Activated T-cell treated with anti-CD3 and anti-CD28 coated beads, Interleukin-2, amount 50 U/mL, for 72 hours (primary cell): ENCODE measurements around the gene RBM19. TPM values are rescaled to one million over a fixed set of nuclear protein-coding genes. Genes with fewer than 3 reads are reported as not detected.
A peak's percentile ranks its signal among the peaks of the same experiment; 100 is the strongest.

Source experiments
- ATAC-seq, 2 donors: fragments of 150-1000 bp; cut with Tn5 transposase; replicated peaks in 1 of 2; 2 replicates each; pipeline ENCODE4 v1.10.0; 2021; ENCODE audit warnings: moderate library complexity in 2 of 2, mild to moderate bottlenecking in 1 of 2
- DNase-seq, 2 donors: peaks; one replicate each; pipeline ENCODE4 v3.0.0; 2021 to 2022; ENCODE audit warnings: mixed read lengths in 1 of 2
- H3K27ac Mint-ChIP-seq: one replicate; pipeline ENCODE4 v1.8.0; 2022; ENCODE audit warnings: mild to moderate bottlenecking, moderate library complexity, mixed read lengths
- H3K27me3 Mint-ChIP-seq: one replicate; pipeline ENCODE4 v1.8.0; 2022; ENCODE audit warnings: low read depth, mixed read lengths
- H3K36me3 Mint-ChIP-seq, 2 donors: one replicate each; pipeline ENCODE4 v1.8.0; 2022; ENCODE audit warnings: mixed read lengths in 2 of 2, mild to moderate bottlenecking in 1 of 2; ENCODE audit not compliant: insufficient read depth in 2 of 2
- H3K4me1 Mint-ChIP-seq: one replicate; pipeline ENCODE4 v1.8.0; 2022; ENCODE audit warnings: low read depth, mixed read lengths
- H3K4me3 Mint-ChIP-seq, 2 donors: one replicate each; pipeline ENCODE4 v1.8.0; 2022; ENCODE audit warnings: mild to moderate bottlenecking in 2 of 2, mixed read lengths in 2 of 2, moderate library complexity in 2 of 2
- H3K9me3 Mint-ChIP-seq, 2 donors: one replicate each; pipeline ENCODE4 v1.8.0; 2022; ENCODE audit warnings: mixed read lengths in 2 of 2
- total RNA-seq, 2 donors: library from RNA; stranded (reverse); gene quantifications; one replicate each; pipeline ENCODE4 v1.2.3, GENCODE V29; 2022

The RBM19 gene
- total RNA-seq, 2 donors from 2014 or later = 76.2 to 84.8 TPM

DNA sequence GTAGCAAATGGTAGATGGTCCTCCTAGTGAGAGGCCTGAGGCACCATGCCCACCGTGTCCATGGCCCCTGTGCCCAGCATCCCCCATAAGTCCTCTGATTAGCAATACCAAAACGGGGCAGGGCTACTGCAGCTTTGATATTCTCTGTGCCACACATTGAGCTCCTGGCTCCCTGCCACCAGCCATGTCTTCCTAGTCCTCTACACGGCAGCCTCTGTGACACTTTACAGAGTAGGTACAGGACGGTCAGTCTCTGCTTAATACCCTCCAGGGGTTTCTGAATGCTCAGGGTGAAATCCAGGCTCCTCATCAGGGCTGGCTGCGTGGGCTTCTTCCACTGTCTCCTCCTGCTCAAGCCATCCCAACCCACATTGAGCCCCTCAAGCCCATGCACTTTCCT lies 8.0 kb downstream of the RBM19 start:
- no peak overlapping the region for H3K27ac Mint-ChIP-seq
- H3K27me3 Mint-ChIP-seq = no peaks in the 10 kb centered on the region
- no peaks in the 10 kb centered on the region for H3K9me3 Mint-ChIP-seq
- H3K36me3 Mint-ChIP-seq = peaks cover 13 to 30% of the 10 kb centered on the region in 2 donors
- ATAC-seq (no peak), DNase-seq (no peak)
- no peak overlapping the region for H3K4me3 Mint-ChIP-seq
- peaks cover 31% of the 10 kb centered on the region for H3K4me1 Mint-ChIP-seq

DNA sequence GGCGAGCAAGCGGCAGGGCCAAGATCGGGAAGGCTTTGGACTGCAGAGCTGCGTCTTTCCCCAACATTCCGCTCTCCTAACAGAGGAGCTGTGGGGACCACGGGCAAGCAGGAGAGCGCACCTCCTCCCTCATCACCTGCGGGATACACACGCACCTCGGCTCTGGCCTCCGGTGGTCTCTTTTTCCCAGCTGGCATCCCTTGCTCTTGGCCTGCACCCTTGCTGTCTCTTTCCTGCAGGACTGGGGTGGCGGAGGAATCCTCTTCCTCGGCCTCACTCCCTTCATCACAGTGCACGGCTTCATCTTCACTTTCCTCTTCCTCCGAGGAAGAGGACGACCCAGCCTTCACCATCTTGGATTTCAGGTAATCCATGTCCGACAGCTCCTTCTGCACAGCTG lies 8.5 kb downstream of the RBM19 start:
- Mint-ChIP-seq H3K27ac (no peak overlapping the region), H3K4me3 (no peak overlapping the region), H3K36me3 (peaks cover 13 to 30% of the 10 kb centered on the region in 2 donors), H3K27me3 (no peaks in the 10 kb centered on the region), H3K9me3 (no peaks in the 10 kb centered on the region), H3K4me1 (peaks cover 26% of the 10 kb centered on the region)
- no peak for ATAC-seq
- no peak for DNase-seq

DNA sequence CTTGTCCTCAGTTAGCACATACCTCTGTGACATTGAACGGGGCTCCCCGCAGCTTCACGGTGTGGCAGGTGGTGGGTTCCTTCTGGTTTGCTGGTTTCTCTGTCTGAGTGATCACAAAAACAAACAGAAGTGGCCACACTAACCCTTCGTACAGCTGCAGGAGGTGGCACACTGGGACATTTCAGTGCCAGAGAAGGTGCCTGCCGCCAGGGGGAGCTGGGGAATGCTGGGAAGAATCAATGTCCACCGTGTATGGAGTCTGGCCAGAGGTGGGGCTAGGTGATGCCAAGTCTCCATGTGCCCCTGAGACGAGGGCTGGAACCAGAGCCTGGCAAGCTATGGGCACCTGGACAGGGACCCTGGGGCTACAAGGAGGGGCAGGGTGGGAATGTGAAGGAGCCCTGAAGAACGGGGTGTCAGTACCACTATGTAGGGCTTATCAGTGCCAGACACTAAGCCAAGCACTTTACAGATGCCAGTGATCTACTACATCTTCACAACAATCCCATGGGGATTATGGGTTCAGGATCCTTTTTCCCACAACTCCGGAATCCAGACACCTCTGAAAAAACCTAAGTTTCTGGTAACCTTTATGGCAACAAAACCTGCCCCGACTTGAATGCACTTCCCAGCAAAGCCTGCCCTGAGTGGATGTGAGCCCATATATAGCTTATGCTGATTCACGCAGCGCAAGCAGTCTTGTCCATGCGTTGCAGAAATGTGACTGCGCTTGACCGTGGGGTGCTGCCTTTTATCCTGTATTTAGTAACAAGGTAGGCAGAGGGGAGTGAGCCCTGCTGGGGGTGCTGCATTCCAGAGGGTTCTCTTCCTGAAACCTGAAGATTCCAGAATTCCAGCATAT lies 10.8 kb downstream of the RBM19 start:
- H3K27ac Mint-ChIP-seq = no peak overlapping the region
- H3K4me1 Mint-ChIP-seq = peaks cover 6% of the 10 kb centered on the region
- H3K36me3 Mint-ChIP-seq = peaks cover 10 to 19% of the 10 kb centered on the region in 2 donors
- no peak for ATAC-seq
- H3K4me3 Mint-ChIP-seq = no peak overlapping the region
- DNase-seq = no peak
- no peaks in the 10 kb centered on the region for H3K9me3 Mint-ChIP-seq
- no peaks in the 10 kb centered on the region for H3K27me3 Mint-ChIP-seq

DNA sequence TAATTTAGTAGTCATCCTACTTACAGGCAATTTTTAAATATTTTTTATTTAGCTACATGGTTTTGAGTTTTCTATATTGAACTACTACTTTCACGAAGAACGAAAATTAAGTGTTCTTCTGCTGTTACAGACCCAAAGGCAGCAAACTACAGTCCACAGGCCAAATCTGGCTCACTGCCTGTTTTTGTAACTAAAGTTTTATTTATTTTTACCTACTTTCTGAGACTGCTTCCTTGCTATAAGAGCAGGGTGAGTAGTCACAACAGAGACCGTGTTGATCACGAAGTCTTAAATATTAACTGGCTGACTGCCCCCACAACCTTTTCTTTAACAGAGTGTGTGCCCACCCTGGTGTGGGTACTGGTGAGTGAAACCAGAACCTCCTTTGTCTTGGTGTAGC lies 11.6 kb downstream of the RBM19 start:
- peaks cover 6% of the 10 kb centered on the region for H3K4me1 Mint-ChIP-seq
- no peak for DNase-seq
- no peak for ATAC-seq
- peaks cover 9 to 19% of the 10 kb centered on the region in 2 donors for H3K36me3 Mint-ChIP-seq
- no peak overlapping the region for H3K27ac Mint-ChIP-seq
- no peaks in the 10 kb centered on the region for H3K27me3 Mint-ChIP-seq
- H3K4me3 Mint-ChIP-seq = no peak overlapping the region
- no peaks in the 10 kb centered on the region for H3K9me3 Mint-ChIP-seq

DNA sequence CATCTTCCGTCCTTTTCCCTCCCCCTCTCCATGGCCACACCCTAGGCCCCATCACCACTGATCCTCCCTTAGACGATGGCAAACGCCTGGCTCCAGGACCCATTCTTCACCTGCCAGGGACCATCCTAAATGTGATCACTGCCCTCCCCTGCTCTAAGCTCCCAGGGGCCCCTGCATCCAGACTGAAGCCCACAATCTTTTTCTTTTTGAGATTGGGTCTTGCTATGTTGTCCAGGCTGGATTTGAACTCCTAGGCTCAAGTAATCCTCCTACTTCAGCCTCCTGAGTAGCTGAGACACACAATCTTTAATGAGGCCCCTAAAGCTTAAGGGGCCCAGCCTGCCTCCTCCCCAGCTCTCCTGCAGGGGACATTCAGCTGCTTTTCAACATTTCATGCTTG lies 15.3 kb downstream of the RBM19 start:
- Mint-ChIP-seq H3K36me3 (peaks cover 8 to 11% of the 10 kb centered on the region in 2 donors), H3K4me1 (no peaks in the 10 kb centered on the region), H3K27ac (no peak overlapping the region), H3K27me3 (no peaks in the 10 kb centered on the region), H3K9me3 (no peaks in the 10 kb centered on the region), H3K4me3 (no peak overlapping the region)
- no peak for DNase-seq
- ATAC-seq = no peak

DNA sequence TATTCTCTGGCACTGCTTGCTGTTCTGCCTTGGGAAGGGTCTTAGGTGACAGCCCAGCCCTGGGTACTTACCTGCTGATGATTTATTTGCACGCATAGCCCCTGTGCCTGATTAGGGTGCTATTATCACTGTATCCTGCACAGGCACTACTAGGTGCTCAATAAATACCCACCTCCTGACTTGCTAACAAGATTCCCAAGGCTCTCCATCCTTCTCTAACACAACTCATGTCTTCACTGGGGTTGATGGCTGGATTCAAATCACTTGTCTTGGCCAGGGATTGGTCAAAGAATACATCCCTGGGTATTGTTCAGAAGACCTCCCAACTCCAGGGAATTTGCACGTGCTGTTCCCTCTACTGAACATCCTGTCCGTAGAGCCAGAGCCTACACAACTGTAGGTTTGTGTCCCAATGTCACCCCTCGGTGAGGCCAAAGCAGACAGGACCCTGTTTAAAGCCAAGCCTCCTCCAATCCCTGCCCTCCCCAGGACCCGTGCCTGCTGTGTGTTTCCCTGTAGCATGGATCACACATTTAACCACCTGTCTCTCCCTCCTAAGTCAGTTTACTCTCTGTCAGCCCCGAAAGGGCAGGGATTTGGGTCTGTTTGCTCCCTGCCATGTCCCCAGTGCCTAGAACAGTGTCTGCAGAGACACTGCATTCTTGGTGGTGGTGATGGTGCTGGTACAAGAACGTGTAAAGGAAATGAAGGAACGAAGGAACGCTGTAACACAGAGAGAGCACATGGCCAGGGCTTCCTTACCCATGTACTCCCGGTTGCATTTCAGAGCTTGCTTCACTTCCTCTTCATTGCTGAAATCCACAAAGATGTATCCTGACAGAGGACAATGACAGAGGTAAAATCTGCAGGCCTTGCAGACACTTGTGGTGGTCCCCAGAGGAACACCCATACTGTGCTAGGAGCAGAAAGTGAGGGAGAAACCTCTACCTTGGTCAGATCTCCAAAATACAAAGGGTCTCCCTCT lies 16.5 kb downstream of the RBM19 start:
- H3K4me1 Mint-ChIP-seq = no peaks in the 10 kb centered on the region
- H3K27me3 Mint-ChIP-seq = no peaks in the 10 kb centered on the region
- H3K36me3 Mint-ChIP-seq = peaks cover 11% of the 10 kb centered on the region in 2 donors
- no peak overlapping the region for H3K4me3 Mint-ChIP-seq
- H3K9me3 Mint-ChIP-seq = no peaks in the 10 kb centered on the region
- H3K27ac Mint-ChIP-seq = no peak overlapping the region
- no peak for ATAC-seq
- no peak for DNase-seq

DNA sequence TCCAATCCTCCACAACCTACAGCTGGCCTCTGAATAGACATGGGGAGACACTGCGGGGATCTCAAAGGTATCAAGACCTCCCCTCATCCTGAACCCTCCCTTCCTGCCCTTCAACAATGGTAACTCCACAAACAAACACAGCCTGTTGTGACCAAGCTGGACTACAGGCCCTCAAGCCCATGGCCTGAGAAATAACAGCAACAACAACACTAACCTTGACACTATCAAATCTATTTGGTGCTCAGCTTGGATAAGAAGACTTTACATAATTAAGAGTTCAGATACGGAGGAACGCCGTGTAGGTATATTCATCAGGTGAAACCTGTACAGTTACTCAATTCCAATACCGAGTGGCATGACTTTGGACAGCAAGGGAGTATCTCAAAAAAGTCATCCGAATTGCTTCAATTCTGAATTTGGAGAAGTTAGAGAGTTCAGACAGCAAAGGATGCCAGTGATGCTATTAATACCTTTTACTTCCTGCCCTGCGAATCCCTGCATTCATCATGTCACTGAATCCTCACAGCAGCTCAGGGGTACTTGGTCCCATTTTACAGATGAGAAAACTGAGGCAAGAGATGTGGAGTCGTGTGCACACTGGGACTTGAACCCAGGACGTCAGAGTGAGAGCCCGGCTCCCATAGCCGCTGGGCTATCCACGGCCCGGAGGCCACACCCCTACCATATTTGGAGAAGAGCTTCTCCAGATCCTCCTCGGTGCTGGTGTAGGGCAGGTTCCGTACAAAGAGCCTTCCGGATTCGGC lies 17.8 kb downstream of the RBM19 start:
- Mint-ChIP-seq H3K27ac (peak overlapping the region; percentile 7), H3K9me3 (no peaks in the 10 kb centered on the region), H3K4me1 (no peaks in the 10 kb centered on the region), H3K36me3 (peaks cover 8 to 11% of the 10 kb centered on the region in 2 donors), H3K4me3 (no peak overlapping the region), H3K27me3 (no peaks in the 10 kb centered on the region)
- DNase-seq (no peak), ATAC-seq (no peak)

DNA sequence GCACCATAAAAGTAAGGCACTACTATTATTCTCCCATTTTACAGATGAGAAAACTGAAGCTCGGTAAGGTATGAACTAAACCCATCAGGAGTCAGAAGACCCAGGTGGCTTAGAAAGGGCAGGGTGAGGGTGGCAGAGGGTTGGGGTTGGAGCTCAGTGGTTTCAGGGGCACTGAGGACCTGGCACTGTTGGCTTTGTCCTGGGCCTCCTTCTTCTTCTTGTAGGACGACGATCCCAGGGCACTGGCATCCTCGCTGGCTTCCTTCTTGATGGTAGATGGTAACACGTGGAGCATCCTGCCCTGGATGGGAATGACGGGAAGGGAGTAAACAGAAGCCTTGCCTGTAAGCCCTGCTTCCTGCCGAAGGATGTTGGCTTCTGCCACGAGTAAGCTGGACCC lies 19.9 kb downstream of the RBM19 start:
- no peaks in the 10 kb centered on the region for H3K9me3 Mint-ChIP-seq
- H3K36me3 Mint-ChIP-seq = peaks cover 12 to 24% of the 10 kb centered on the region in 2 donors
- H3K4me1 Mint-ChIP-seq = no peaks in the 10 kb centered on the region
- ATAC-seq (no peak), DNase-seq (no peak)
- H3K27me3 Mint-ChIP-seq = no peaks in the 10 kb centered on the region
- no peak overlapping the region for H3K27ac Mint-ChIP-seq
- no peak overlapping the region for H3K4me3 Mint-ChIP-seq

DNA sequence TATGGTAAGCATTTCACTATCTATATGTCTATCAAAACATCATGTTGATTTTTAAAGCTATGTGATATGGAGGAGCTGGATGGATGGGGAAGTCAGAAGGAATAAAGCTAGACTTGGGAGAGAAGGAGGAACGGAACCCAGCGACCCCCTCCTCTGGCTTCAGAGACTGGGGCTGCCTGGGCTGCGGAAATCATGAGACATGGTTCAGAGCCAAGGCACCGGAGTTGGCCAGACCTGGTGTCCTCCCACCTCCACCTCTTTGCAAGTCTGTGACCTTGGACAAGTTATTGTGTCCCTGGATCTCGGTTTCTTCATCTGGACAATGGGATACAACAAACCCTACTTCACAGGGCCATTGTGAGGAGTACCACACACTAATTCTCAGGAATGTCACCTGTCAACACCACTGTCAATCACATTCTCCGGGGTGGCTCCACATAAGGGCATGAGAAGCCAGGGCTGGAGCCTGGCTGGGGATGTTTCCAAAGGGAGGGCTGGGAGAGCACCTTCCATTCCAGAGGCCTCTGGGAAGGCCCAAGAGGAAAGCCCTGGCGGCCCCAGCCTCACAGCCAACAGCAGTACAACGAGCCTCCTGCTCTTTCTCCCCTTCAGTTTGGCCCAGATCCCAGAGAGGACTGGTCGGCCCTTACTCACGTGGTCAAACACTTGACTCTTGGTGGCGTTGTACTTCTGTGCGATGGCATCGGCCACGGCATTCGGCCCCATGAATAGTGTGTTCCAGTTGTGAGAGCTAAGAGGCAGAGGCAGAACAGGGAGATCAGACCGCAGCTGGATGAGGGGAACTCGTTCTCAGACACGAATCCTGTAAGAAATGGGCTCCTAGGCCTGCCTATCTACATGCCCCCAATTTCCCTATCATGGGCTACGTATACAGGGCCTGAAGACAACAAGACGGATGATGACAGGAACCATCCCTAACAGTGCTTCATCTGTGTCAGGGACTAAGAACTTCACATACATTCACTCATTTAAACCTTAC lies 20.7 kb downstream of the RBM19 start:
- H3K9me3 Mint-ChIP-seq = no peaks in the 10 kb centered on the region
- DNase-seq = no peak
- peaks cover 12 to 26% of the 10 kb centered on the region in 2 donors for H3K36me3 Mint-ChIP-seq
- no peak overlapping the region for H3K4me3 Mint-ChIP-seq
- H3K27ac Mint-ChIP-seq = peak overlapping the region; percentile 80
- H3K27me3 Mint-ChIP-seq = no peaks in the 10 kb centered on the region
- no peaks in the 10 kb centered on the region for H3K4me1 Mint-ChIP-seq
- no peak for ATAC-seq

DNA sequence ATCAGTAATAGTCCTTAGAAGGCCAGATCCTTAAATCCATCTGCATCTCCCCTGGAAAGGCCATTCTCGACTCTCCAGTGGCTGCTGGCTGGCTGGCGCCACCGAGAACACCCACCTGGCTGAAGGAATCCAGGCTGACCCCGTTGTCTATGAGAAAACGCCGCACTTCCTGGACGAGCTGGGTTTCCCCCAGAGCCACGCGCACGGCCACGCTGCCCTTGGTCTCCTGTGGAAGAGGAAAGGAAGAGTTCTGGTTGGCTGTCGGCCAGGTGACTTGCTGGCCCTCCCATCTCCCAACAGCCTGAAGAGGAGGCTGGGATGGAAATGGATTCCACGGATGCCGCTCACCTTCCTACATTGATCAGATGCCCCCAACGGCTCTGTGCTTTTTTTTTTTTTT lies 23.9 kb downstream of the RBM19 start:
- no peak overlapping the region for H3K4me3 Mint-ChIP-seq
- peaks cover 8 to 29% of the 10 kb centered on the region in 2 donors for H3K36me3 Mint-ChIP-seq
- H3K27ac Mint-ChIP-seq = no peak overlapping the region
- no peaks in the 10 kb centered on the region for H3K9me3 Mint-ChIP-seq
- no peaks in the 10 kb centered on the region for H3K27me3 Mint-ChIP-seq
- ATAC-seq (no peak), DNase-seq (no peak)
- no peaks in the 10 kb centered on the region for H3K4me1 Mint-ChIP-seq

DNA sequence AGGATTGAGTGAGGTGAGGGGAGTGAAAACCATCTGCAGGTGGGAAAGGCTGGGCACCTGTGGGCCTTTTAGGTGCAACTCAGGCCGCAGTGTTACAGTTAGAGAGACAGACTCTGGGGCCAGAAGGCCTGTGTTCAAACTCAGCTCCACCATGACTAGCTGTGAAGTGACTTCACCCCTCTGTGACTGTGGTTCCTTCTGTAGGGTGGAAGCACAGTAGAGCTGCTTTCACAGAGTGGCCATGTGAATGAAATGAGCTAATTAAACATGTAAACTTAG lies 25.0 kb downstream of the RBM19 start:
- peak overlapping the region; percentile 30 for H3K27ac Mint-ChIP-seq
- no peak for DNase-seq
- no peaks in the 10 kb centered on the region for H3K9me3 Mint-ChIP-seq
- peaks cover 8 to 32% of the 10 kb centered on the region in 2 donors for H3K36me3 Mint-ChIP-seq
- no peaks in the 10 kb centered on the region for H3K27me3 Mint-ChIP-seq
- no peak overlapping the region for H3K4me3 Mint-ChIP-seq
- ATAC-seq = no peak
- no peaks in the 10 kb centered on the region for H3K4me1 Mint-ChIP-seq
